SU-DHL-6 (cell line): Measurements from ENCODE around the gene NPEPL1.

Source experiments
- H2AFZ ChIP-seq: fragments of 200-600 bp; sonication (generic); 2 replicates; pipeline ENCODE4 v1.6.1; 2014; ENCODE audit warnings: low read depth, mild to moderate bottlenecking, moderate library complexity, mixed read lengths, antibody characterized with exemption, low read length; ENCODE audit not compliant: severe bottlenecking
- H3F3A ChIP-seq: fragments of 200-600 bp; shearing (Covaris generic); 2 replicates; pipeline ENCODE4 v1.6.0; 2016; ENCODE audit warnings: antibody characterized with exemption, mild to moderate bottlenecking; ENCODE audit not compliant: insufficient read depth
- H3K27ac ChIP-seq: fragments of 200-600 bp; sonication (generic); 2 replicates; pipeline ENCODE4 v1.5.1; 2016; ENCODE audit warnings: low read depth, mild to moderate bottlenecking, low read length, moderate library complexity, mixed read lengths
- H3K27me3 ChIP-seq: fragments of 200-600 bp; sonication (generic), shearing (Covaris generic); 2 replicates; pipeline ENCODE4 v1.6.0; 2014; ENCODE audit warnings: mild to moderate bottlenecking, low read length
- H3K36me3 ChIP-seq: fragments of 200-600 bp; sonication (generic); 2 replicates; pipeline ENCODE4 v1.6.1; 2014; ENCODE audit warnings: mild to moderate bottlenecking, low read length, mixed read lengths
- H3K4me2 ChIP-seq: fragments of 300-600, 200-600 bp; shearing (Covaris generic), sonication (generic); 2 replicates; pipeline ENCODE4 v1.6.0; 2014; ENCODE audit warnings: low read length, low read depth, mild to moderate bottlenecking; ENCODE audit not compliant: poor library complexity, severe bottlenecking
- H3K4me3 ChIP-seq: fragments of 200-600 bp; sonication (generic); 2 replicates; pipeline ENCODE4 v1.5.1; 2014; ENCODE audit warnings: antibody characterized with exemption, low read length, mild to moderate bottlenecking, mixed read lengths; ENCODE audit not compliant: insufficient read depth, poor library complexity, severe bottlenecking
- H3K79me2 ChIP-seq: fragments of 200-600 bp; sonication (generic); 2 replicates; pipeline ENCODE4 v1.6.1; 2014; ENCODE audit warnings: mild to moderate bottlenecking, low read length, moderate library complexity; ENCODE audit not compliant: insufficient read depth
- H3K9ac ChIP-seq: fragments of 200-600 bp; sonication (generic); 2 replicates; pipeline ENCODE4 v1.7.0; 2014; ENCODE audit warnings: mild to moderate bottlenecking, low read length
- H3K9me2 ChIP-seq: fragments of 200-600 bp; sonication (generic); replicated peaks from 2 replicates; pipeline ENCODE4 v1.6.1; 2014; ENCODE audit warnings: low read length; ENCODE audit not compliant: insufficient read depth
- H3K9me3 ChIP-seq: fragments of 200-600 bp; sonication (generic); 2 replicates; pipeline ENCODE4 v1.6.1; 2014; ENCODE audit warnings: low read length, mixed read lengths; ENCODE audit not compliant: insufficient read depth
- H4K20me1 ChIP-seq: fragments of 200-600 bp; sonication (generic); 2 replicates; pipeline ENCODE4 v1.6.1; 2014; ENCODE audit warnings: low read depth, mild to moderate bottlenecking, antibody characterized with exemption, low read length, moderate library complexity, mixed read lengths
- EZH2phosphoT487 ChIP-seq: fragments of 200-600 bp; sonication (generic), shearing (Covaris generic); conservative IDR thresholded peaks from 2 replicates; pipeline ENCODE4 v1.6.1; 2018; ENCODE audit warnings: mild to moderate bottlenecking, antibody characterized with exemption, low read length, moderate library complexity, mixed read lengths
- TF ChIP-seq, protein P1 (sequence below): fragments of 200-600 bp; sonication (generic); IDR thresholded peaks from one replicate; pipeline ENCODE4 v1.5.1; 2017; ENCODE audit warnings: antibody characterized with exemption, mild to moderate bottlenecking, low read length, moderate library complexity; ENCODE audit not compliant: insufficient read depth, poor library complexity, severe bottlenecking

The NPEPL1 gene

DNA sequence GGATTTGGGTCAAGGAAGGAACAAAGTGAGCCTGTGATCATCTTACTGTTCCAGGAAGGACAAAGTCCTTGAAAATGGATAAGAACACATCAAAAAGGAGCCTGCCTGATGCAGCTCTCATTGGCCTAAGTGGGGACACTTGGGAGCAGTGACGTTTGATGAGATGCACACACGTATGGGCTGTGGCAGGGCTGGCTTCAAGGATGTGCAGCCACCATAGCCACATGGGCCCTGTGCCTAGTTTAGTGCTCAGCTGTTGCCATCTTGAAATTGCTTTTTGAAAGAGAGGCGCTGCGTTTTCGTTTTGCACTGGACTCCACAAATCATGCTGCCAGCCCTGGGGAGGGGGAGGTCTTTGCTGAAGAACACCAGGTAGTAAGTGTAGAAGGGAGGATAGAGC is 6.6 kb upstream of the NPEPL1 start:
- Histone ChIP-seq H3K4me2 (no peak overlapping the region), H3K9me2 (no peaks in the 10 kb centered on the region), H4K20me1 (no peaks in the 10 kb centered on the region), H3K36me3 (no peaks in the 10 kb centered on the region), H3F3A (peaks cover 9% of the 10 kb centered on the region; the same call in 1 of the 2 replicates), H3K27ac (no peak overlapping the region), H3K79me2 (no peaks in the 10 kb centered on the region), H3K27me3 (no peaks in the 10 kb centered on the region), H2AFZ (no peak overlapping the region), H3K4me3 (no peak overlapping the region), H3K9me3 (no peaks in the 10 kb centered on the region), H3K9ac (no peak overlapping the region)
- TF ChIP-seq, protein P1, sequence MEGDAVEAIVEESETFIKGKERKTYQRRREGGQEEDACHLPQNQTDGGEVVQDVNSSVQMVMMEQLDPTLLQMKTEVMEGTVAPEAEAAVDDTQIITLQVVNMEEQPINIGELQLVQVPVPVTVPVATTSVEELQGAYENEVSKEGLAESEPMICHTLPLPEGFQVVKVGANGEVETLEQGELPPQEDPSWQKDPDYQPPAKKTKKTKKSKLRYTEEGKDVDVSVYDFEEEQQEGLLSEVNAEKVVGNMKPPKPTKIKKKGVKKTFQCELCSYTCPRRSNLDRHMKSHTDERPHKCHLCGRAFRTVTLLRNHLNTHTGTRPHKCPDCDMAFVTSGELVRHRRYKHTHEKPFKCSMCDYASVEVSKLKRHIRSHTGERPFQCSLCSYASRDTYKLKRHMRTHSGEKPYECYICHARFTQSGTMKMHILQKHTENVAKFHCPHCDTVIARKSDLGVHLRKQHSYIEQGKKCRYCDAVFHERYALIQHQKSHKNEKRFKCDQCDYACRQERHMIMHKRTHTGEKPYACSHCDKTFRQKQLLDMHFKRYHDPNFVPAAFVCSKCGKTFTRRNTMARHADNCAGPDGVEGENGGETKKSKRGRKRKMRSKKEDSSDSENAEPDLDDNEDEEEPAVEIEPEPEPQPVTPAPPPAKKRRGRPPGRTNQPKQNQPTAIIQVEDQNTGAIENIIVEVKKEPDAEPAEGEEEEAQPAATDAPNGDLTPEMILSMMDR = no peak
- TF ChIP-seq EZH2phosphoT487 = no peak

DNA sequence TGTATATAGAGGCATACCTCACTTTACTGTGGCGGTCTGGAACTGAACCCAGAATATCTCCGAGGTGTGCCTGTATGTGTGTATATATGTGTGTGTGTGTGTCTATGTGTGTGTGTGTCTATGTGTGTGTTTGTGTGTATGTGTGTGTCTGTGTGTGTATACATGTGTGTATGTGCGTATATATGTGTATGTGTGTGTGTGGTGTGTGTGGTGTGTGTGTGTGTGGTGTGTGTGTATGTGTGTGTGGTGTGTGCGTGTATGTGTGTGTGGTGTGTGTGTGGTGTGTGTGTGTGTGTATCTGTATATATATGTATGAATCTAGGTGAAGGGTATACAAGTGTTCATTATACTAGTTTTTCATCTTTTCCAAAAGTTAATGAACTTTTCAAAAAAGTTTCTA is 4.2 kb upstream of the NPEPL1 start:
- Histone ChIP-seq H3K4me2 (no peak overlapping the region), H3K27ac (no peak overlapping the region), H3K27me3 (no peaks in the 10 kb centered on the region), H3K4me3 (no peak overlapping the region), H3K79me2 (no peaks in the 10 kb centered on the region), H2AFZ (no peak overlapping the region), H3K36me3 (no peaks in the 10 kb centered on the region), H4K20me1 (no peaks in the 10 kb centered on the region), H3K9me2 (no peaks in the 10 kb centered on the region), H3F3A (peaks cover 12% of the 10 kb centered on the region; the same call in 1 of the 2 replicates), H3K9ac (no peak overlapping the region), H3K9me3 (no peaks in the 10 kb centered on the region)
- no peak for TF ChIP-seq EZH2phosphoT487
- TF ChIP-seq, protein P1 = no peak

DNA sequence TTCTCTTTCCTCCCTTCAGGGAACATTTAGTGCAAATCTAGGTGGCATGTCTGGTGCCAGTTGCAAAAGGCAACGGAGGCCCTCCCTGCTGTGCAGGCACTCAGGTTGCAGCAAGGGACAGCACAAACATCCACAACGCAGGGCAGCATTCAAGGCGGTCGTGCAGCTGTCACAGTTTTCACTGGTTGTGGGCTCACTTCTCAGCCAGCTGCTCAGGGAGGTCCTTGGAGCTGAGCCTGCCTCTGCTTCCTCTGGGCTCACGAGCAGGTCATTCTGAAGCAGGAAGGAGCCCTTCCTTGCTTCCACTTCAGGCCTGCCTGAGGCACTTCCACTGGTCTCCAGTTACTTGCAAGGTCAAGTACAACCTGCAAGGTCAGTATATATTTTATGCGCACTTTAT is 3.8 kb upstream of the NPEPL1 start:
- H3K9me2 ChIP-seq = no peaks in the 10 kb centered on the region
- no peaks in the 10 kb centered on the region for H3K79me2 ChIP-seq
- H3K9ac ChIP-seq = no peak overlapping the region
- H3K9me3 ChIP-seq = no peaks in the 10 kb centered on the region
- no peak for TF ChIP-seq EZH2phosphoT487
- TF ChIP-seq, protein P1 = no peak
- H2AFZ ChIP-seq = no peak overlapping the region
- peaks cover 12% of the 10 kb centered on the region; the same call in 1 of the 2 replicates for H3F3A ChIP-seq
- no peak overlapping the region for H3K4me2 ChIP-seq
- H3K36me3 ChIP-seq = no peaks in the 10 kb centered on the region
- no peaks in the 10 kb centered on the region for H4K20me1 ChIP-seq
- no peak overlapping the region for H3K4me3 ChIP-seq
- H3K27ac ChIP-seq = no peak overlapping the region
- no peaks in the 10 kb centered on the region for H3K27me3 ChIP-seq
